Neural cell (in vitro differentiated cells): ENCODE data around the gene GET3.

Experiments used
- EZH2 ChIP-seq: fragments of 200-600, 300-800 bp; shearing (Covaris generic), sonication (generic); IDR thresholded peaks from 2 replicates; pipeline ENCODE4 v1.6.1; 2014; ENCODE audit warnings: antibody characterized with exemption, low read length, borderline replicate concordance, mild to moderate bottlenecking; ENCODE audit not compliant: insufficient read depth, poor library complexity, severe bottlenecking
- MXI1 ChIP-seq: fragments of 450-650 bp; conservative IDR thresholded peaks from 2 replicates; pipeline ENCODE4 v1.6.1; 2014; ENCODE audit warnings: antibody characterized with exemption, mild to moderate bottlenecking; ENCODE audit not compliant: poor library complexity, severe bottlenecking
- POLR2AphosphoS5 ChIP-seq: IDR thresholded peaks from 2 replicates; pipeline ENCODE4 v1.6.1; 2012
- RAD21 ChIP-seq: fragments of 450-650 bp; conservative IDR thresholded peaks from 2 replicates; pipeline ENCODE4 v1.6.1; 2014; ENCODE audit warnings: antibody characterized with exemption, mild to moderate bottlenecking, moderate library complexity
- SMC3 ChIP-seq: fragments of 450-650 bp; conservative IDR thresholded peaks from 2 replicates; pipeline ENCODE4 v1.6.1; 2014; ENCODE audit warnings: antibody characterized with exemption, mild to moderate bottlenecking, moderate library complexity; ENCODE audit not compliant: poor library complexity
- TAF1 ChIP-seq: IDR thresholded peaks from 2 replicates; pipeline ENCODE4 v1.6.1; 2012; ENCODE audit warnings: low read depth
- TF ChIP-seq, protein P1 (sequence below): fragments of 450-650 bp; IDR thresholded peaks from 2 replicates; pipeline ENCODE4 v1.5.1; 2014; ENCODE audit warnings: antibody characterized with exemption, mild to moderate bottlenecking, moderate library complexity; ENCODE audit not compliant: poor library complexity, severe bottlenecking
- TF ChIP-seq, protein P2 (sequence below): IDR thresholded peaks from 2 replicates; pipeline ENCODE4 v1.6.1; 2012; ENCODE audit warnings: borderline replicate concordance

- TF ChIP-seq, protein P1, sequence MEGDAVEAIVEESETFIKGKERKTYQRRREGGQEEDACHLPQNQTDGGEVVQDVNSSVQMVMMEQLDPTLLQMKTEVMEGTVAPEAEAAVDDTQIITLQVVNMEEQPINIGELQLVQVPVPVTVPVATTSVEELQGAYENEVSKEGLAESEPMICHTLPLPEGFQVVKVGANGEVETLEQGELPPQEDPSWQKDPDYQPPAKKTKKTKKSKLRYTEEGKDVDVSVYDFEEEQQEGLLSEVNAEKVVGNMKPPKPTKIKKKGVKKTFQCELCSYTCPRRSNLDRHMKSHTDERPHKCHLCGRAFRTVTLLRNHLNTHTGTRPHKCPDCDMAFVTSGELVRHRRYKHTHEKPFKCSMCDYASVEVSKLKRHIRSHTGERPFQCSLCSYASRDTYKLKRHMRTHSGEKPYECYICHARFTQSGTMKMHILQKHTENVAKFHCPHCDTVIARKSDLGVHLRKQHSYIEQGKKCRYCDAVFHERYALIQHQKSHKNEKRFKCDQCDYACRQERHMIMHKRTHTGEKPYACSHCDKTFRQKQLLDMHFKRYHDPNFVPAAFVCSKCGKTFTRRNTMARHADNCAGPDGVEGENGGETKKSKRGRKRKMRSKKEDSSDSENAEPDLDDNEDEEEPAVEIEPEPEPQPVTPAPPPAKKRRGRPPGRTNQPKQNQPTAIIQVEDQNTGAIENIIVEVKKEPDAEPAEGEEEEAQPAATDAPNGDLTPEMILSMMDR, result no peak
- no peak for TF ChIP-seq MXI1
- TF ChIP-seq TAF1, result no peak
- no peak for TF ChIP-seq POLR2AphosphoS5
- no peak for TF ChIP-seq EZH2
- TF ChIP-seq SMC3, result no peak
- TF ChIP-seq, protein P2, sequence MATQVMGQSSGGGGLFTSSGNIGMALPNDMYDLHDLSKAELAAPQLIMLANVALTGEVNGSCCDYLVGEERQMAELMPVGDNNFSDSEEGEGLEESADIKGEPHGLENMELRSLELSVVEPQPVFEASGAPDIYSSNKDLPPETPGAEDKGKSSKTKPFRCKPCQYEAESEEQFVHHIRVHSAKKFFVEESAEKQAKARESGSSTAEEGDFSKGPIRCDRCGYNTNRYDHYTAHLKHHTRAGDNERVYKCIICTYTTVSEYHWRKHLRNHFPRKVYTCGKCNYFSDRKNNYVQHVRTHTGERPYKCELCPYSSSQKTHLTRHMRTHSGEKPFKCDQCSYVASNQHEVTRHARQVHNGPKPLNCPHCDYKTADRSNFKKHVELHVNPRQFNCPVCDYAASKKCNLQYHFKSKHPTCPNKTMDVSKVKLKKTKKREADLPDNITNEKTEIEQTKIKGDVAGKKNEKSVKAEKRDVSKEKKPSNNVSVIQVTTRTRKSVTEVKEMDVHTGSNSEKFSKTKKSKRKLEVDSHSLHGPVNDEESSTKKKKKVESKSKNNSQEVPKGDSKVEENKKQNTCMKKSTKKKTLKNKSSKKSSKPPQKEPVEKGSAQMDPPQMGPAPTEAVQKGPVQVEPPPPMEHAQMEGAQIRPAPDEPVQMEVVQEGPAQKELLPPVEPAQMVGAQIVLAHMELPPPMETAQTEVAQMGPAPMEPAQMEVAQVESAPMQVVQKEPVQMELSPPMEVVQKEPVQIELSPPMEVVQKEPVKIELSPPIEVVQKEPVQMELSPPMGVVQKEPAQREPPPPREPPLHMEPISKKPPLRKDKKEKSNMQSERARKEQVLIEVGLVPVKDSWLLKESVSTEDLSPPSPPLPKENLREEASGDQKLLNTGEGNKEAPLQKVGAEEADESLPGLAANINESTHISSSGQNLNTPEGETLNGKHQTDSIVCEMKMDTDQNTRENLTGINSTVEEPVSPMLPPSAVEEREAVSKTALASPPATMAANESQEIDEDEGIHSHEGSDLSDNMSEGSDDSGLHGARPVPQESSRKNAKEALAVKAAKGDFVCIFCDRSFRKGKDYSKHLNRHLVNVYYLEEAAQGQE, result no peak
- no peak for TF ChIP-seq RAD21
Measured at GRCh38 chr19:12720851-12721655, 16.2 kb upstream of the GET3 start.
